ACC112 (cell line): ENCODE results near the gene NFIA.

Experiments
- H2AFZ ChIP-seq: fragments of 200-600 bp; sonication (generic); one replicate; pipeline ENCODE4 v1.6.0; 2017; ENCODE audit warnings: antibody characterized with exemption, low read length; ENCODE audit not compliant: unreplicated experiment
- H3K27ac ChIP-seq: fragments of 200-600 bp; sonication (generic); 2 replicates; pipeline ENCODE4 v1.5.1; 2014; ENCODE audit warnings: low read depth, mild to moderate bottlenecking, antibody characterized with exemption, low read length, moderate library complexity
- H3K27me3 ChIP-seq: fragments of 200-600 bp; sonication (generic); 2 replicates; pipeline ENCODE4 v1.6.1; 2014; ENCODE audit warnings: mild to moderate bottlenecking, antibody characterized with exemption, low read length, moderate library complexity, mixed read lengths; ENCODE audit not compliant: insufficient read depth
- H3K36me3 ChIP-seq: fragments of 200-600 bp; sonication (generic); 2 replicates; pipeline ENCODE4 v1.6.1; 2016; ENCODE audit warnings: mild to moderate bottlenecking, antibody characterized with exemption, low read length, moderate library complexity, mixed read lengths; ENCODE audit not compliant: insufficient read depth
- H3K4me1 ChIP-seq: fragments of 200-600 bp; sonication (generic); one replicate; pipeline ENCODE4 v1.6.1; 2016; ENCODE audit warnings: low read length, mixed read lengths; ENCODE audit not compliant: insufficient read depth, unreplicated experiment, control insufficient read depth
- H3K4me3 ChIP-seq: fragments of 200-600 bp; sonication (generic); 2 replicates; pipeline ENCODE4 v1.5.1; 2014; ENCODE audit warnings: mild to moderate bottlenecking, low read depth, low read length
- H3K79me2 ChIP-seq: fragments of 200-600 bp; sonication (generic); one replicate; pipeline ENCODE4 v1.6.0; 2016; ENCODE audit warnings: low read length; ENCODE audit not compliant: control insufficient read depth, unreplicated experiment, insufficient read depth

Gene NFIA

GRCh38 chr1:61247881-61248752, 165.8 kb downstream of the NFIA start:
- Histone ChIP-seq H3K79me2 (peaks cover 14% of the 10 kb centered on the region), H3K27ac (no peak overlapping the region), H3K4me1 (peaks cover 22% of the 10 kb centered on the region), H3K4me3 (no peak overlapping the region), H2AFZ (no peak overlapping the region), H3K27me3 (no peaks in the 10 kb centered on the region), H3K36me3 (no peaks in the 10 kb centered on the region)

- Histone ChIP-seq H3K4me3 (no peak overlapping the region), H2AFZ (no peak overlapping the region), H3K36me3 (no peaks in the 10 kb centered on the region), H3K27me3 (no peaks in the 10 kb centered on the region), H3K79me2 (peaks cover 22% of the 10 kb centered on the region), H3K27ac (no peak overlapping the region), H3K4me1 (peaks cover 32% of the 10 kb centered on the region)
Observed at GRCh38 chr1:61250933-61251332, 168.6 kb downstream of the NFIA start.

- no peaks in the 10 kb centered on the region for H3K27me3 ChIP-seq
- peaks cover 16% of the 10 kb centered on the region for H3K79me2 ChIP-seq
- no peaks in the 10 kb centered on the region for H3K36me3 ChIP-seq
- H3K4me3 ChIP-seq, result no peak overlapping the region
- peak overlapping the region; percentile 57 for H3K27ac ChIP-seq
- no peak overlapping the region for H2AFZ ChIP-seq
- peaks cover 32% of the 10 kb centered on the region for H3K4me1 ChIP-seq
Observed at GRCh38 chr1:61253059-61253735, 170.8 kb downstream of the NFIA start.

- Histone ChIP-seq H3K79me2 (peaks cover 20% of the 10 kb centered on the region), H3K4me1 (peaks cover 32% of the 10 kb centered on the region), H3K27me3 (no peaks in the 10 kb centered on the region), H3K27ac (peak overlapping the region; percentile 57), H3K36me3 (no peaks in the 10 kb centered on the region), H3K4me3 (peak overlapping the region; percentile 75), H2AFZ (peak overlapping the region; percentile 27)
Observed at GRCh38 chr1:61253912-61254633, 171.7 kb downstream of the NFIA start.

- Histone ChIP-seq H3K36me3 (no peaks in the 10 kb centered on the region), H3K4me1 (peaks cover 32% of the 10 kb centered on the region), H3K27me3 (no peaks in the 10 kb centered on the region), H2AFZ (peak overlapping the region; percentile 27), H3K27ac (peak overlapping the region; percentile 57), H3K4me3 (peak overlapping the region; percentile 75), H3K79me2 (peaks cover 27% of the 10 kb centered on the region)
Observed at GRCh38 chr1:61254634-61255357, 172.4 kb downstream of the NFIA start.

- Histone ChIP-seq H3K79me2 (peaks cover 27% of the 10 kb centered on the region), H3K36me3 (no peaks in the 10 kb centered on the region), H3K4me1 (peaks cover 29% of the 10 kb centered on the region), H3K27ac (peak overlapping the region; percentile 57), H3K27me3 (no peaks in the 10 kb centered on the region), H2AFZ (peak overlapping the region; percentile 27), H3K4me3 (peak overlapping the region; percentile 75)
Observed at GRCh38 chr1:61255358-61255703, 173.0 kb downstream of the NFIA start.

- Histone ChIP-seq H3K4me1 (peaks cover 17% of the 10 kb centered on the region), H3K79me2 (peaks cover 29% of the 10 kb centered on the region), H3K27ac (no peak overlapping the region), H3K27me3 (no peaks in the 10 kb centered on the region), H3K4me3 (no peak overlapping the region), H3K36me3 (no peaks in the 10 kb centered on the region), H2AFZ (no peak overlapping the region)
Observed at GRCh38 chr1:61259379-61260148, 177.2 kb downstream of the NFIA start.

- H3K4me3 ChIP-seq, result no peak overlapping the region
- no peak overlapping the region for H3K27ac ChIP-seq
- peaks cover 28% of the 10 kb centered on the region for H3K79me2 ChIP-seq
- H3K4me1 ChIP-seq, result peaks cover 14% of the 10 kb centered on the region
- no peaks in the 10 kb centered on the region for H3K36me3 ChIP-seq
- no peaks in the 10 kb centered on the region for H3K27me3 ChIP-seq
- H2AFZ ChIP-seq, result no peak overlapping the region
Observed at GRCh38 chr1:61260171-61260570, 177.8 kb downstream of the NFIA start.

- no peaks in the 10 kb centered on the region for H3K27me3 ChIP-seq
- no peaks in the 10 kb centered on the region for H3K36me3 ChIP-seq
- peaks cover 8% of the 10 kb centered on the region for H3K4me1 ChIP-seq
- H3K79me2 ChIP-seq, result peaks cover 23% of the 10 kb centered on the region
- no peak overlapping the region for H3K27ac ChIP-seq
- no peak overlapping the region for H3K4me3 ChIP-seq
- no peak overlapping the region for H2AFZ ChIP-seq
Observed at GRCh38 chr1:61261595-61261994, 179.2 kb downstream of the NFIA start.
